Measurements from ENCODE around the gene NPAS4.

DNA sequence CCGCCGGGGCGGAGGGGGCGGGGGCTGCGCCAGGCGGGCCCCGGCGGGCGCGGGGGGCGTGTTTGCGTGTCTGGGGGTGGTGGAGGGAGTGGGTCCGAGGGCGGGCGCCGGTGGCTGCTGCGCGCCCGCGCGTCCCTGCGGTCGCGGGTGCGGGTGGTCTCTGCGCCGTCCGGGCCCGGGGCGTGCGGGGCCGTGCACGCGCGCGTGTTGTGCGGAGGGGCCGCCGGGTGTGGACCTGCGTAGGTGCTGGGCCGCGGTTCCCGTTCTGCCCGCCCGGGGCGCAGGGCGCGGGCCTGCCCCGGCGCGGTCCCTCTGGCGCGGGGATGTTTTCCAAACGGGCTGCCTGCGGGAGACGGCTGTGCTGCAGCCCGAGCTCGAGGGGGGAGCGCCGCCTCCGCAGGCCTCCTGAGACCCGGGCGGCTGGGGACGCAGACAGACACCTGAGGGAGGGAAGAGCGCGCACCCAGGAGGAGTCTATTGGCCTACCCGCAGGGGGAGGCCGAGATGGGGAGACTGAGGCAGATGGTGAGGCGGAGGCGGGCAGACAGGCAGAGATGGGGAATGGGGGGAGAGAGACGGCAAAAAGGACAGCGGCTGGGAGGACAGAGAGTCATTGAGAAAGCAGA is 46.3 kb downstream of the NPAS4 start:
- TF ChIP-seq TAF1 (IDR thresholded peaks at IDR 0.05; ENCODE audit: borderline replicate concordance, low read depth, low read length) = no peak
- no peak for TF ChIP-seq POLR2A (IDR thresholded peaks at IDR 0.05; ENCODE audit: low read depth, low read length)

Data from GM12892 (cell line).